RWPE1 (cell line): ENCODE measurements around the gene CACNA2D3.

ENCODE experiments used
- CTCF ChIA-PET: fragments of 350-600 bp; sonication (Branson Sonifier 250); formaldehyde crosslinking; extraction: SDS; loops from one replicate; lab custom pipeline; 2021; lab: Yijun Ruan, JAX
- POLR2A ChIA-PET: fragments of 400-600 bp; formaldehyde crosslinking; extraction: SDS; loops from one replicate; lab custom pipeline; 2020; ENCODE audit warnings: antibody characterized with exemption; ENCODE audit not compliant: low non-redundant PET; lab: Yijun Ruan, JAX
- DNase-seq: peaks from one replicate; pipeline ENCODE4 v3.0.0; 2012; ENCODE audit warnings: low spot score
- H3K27ac ChIP-seq: fragments of 450-650 bp; 2 replicates; pipeline ENCODE4 v1.5.1; 2017
- TF ChIP-seq, protein P1 (sequence below): fragments of 450-650 bp; conservative IDR thresholded peaks from 2 replicates; pipeline ENCODE4 v1.5.1; 2017; ENCODE audit warnings: low read depth, mild to moderate bottlenecking

CACNA2D3 gene

GRCh38 chr3:54705730-54706129 is 583.4 kb downstream of the CACNA2D3 start:
- TF ChIP-seq, protein P1, sequence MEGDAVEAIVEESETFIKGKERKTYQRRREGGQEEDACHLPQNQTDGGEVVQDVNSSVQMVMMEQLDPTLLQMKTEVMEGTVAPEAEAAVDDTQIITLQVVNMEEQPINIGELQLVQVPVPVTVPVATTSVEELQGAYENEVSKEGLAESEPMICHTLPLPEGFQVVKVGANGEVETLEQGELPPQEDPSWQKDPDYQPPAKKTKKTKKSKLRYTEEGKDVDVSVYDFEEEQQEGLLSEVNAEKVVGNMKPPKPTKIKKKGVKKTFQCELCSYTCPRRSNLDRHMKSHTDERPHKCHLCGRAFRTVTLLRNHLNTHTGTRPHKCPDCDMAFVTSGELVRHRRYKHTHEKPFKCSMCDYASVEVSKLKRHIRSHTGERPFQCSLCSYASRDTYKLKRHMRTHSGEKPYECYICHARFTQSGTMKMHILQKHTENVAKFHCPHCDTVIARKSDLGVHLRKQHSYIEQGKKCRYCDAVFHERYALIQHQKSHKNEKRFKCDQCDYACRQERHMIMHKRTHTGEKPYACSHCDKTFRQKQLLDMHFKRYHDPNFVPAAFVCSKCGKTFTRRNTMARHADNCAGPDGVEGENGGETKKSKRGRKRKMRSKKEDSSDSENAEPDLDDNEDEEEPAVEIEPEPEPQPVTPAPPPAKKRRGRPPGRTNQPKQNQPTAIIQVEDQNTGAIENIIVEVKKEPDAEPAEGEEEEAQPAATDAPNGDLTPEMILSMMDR, result no peak
- ChIA-PET POLR2A (no interaction called here), CTCF (no interaction called here)
- DNase-seq, result no peak
- no peak overlapping the region for H3K27ac ChIP-seq

- ChIA-PET POLR2A (no interaction called here), CTCF (interaction anchor here (0.8 kb wide), 1 partner anchor 150 kb away, joined by 4 read pairs; no protein-coding TSS in a partner anchor)
- TF ChIP-seq, protein P1, result no peak
- DNase-seq, result no peak
- no peak overlapping the region for H3K27ac ChIP-seq
Measured at GRCh38 chr3:54706738-54707137, 584.4 kb downstream of the CACNA2D3 start.

- H3K27ac ChIP-seq, result no peak overlapping the region
- POLR2A ChIA-PET, result no interaction called here
- no peak for DNase-seq
- CTCF ChIA-PET, result no interaction called here
- TF ChIP-seq, protein P1, result no peak
Measured at GRCh38 chr3:54709785-54710184, 587.4 kb downstream of the CACNA2D3 start.

- CTCF ChIA-PET, result no interaction called here
- POLR2A ChIA-PET, result no interaction called here
- TF ChIP-seq, protein P1, result no peak
- H3K27ac ChIP-seq, result no peak overlapping the region
- no peak for DNase-seq
Measured at GRCh38 chr3:54710954-54711353, 588.6 kb downstream of the CACNA2D3 start.

GRCh38 chr3:54712539-54712938 is 590.2 kb downstream of the CACNA2D3 start:
- no peak for DNase-seq

GRCh38 chr3:54713031-54713430 is 590.7 kb downstream of the CACNA2D3 start:
- DNase-seq, result no peak
- no peak overlapping the region for H3K27ac ChIP-seq
- TF ChIP-seq, protein P1, result no peak
- POLR2A ChIA-PET, result no interaction called here
- CTCF ChIA-PET, result interaction anchor here (0.5 kb wide), 1 partner anchor 1052 kb away, joined by 3 read pairs; no protein-coding TSS in a partner anchor

More at GRCh38 chr3:54712539-54712938, 590.2 kb downstream of the CACNA2D3 start:
- TF ChIP-seq, protein P1, result no peak
- POLR2A ChIA-PET, result no interaction called here
- CTCF ChIA-PET, result no interaction called here
- no peak overlapping the region for H3K27ac ChIP-seq
